GM12892 (cell line): ENCODE results near the gene XYLT1.

Experiments
- POLR2A ChIP-seq: IDR thresholded peaks from 2 replicates; pipeline ENCODE4 v1.6.1; 2011; ENCODE audit warnings: low read depth, low read length, control low read depth
- TAF1 ChIP-seq: IDR thresholded peaks from 2 replicates; pipeline ENCODE4 v1.6.1; 2011; ENCODE audit warnings: low read depth, mild to moderate bottlenecking, control low read depth, low read length, borderline replicate concordance

DNA sequence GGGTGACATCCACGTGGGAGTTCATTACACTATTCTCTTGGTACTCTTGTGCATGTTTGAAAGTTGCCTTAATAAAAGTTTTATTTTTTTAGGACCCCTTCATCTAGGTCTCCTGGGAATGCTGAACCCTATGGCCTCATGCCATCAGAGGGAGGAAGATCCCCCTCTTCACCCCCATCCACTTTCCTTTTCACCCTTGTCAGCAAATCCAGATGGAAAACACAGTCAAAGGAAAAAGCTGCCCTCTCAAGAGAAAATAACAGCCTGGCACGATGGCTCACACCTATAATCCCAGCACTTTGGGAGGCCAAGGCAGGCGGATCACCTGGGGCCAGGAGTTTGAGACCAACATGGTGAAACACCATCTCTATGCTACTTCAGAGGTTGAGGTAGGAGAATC lies 274.2 kb downstream of the XYLT1 start:
- TF ChIP-seq POLR2A (no peak), TAF1 (no peak)
